HG03565 (cell line): ENCODE measurements around the gene IL17RC.
"Not testable (repeated sequence)": the region's sequence is repeated elsewhere in the genome, so short reads cannot be mapped to it uniquely, and the experiment has no call there.

Experiments used
- ATAC-seq: cut with Tn5 transposase; IDR thresholded peaks from one replicate; pipeline ENCODE4 v1.9.1; 2021; ENCODE audit warnings: mild to moderate bottlenecking, moderate library complexity; ENCODE audit not compliant: unreplicated experiment

The IL17RC gene

GRCh38 chr3:9914011-9914410 is 2.9 kb upstream of the IL17RC start:
- no peak for ATAC-seq

- ATAC-seq, result no peak
Observed at GRCh38 chr3:9914559-9915253, 2.2 kb upstream of the IL17RC start.

GRCh38 chr3:9915254-9916141 is 1.4 kb upstream of the IL17RC start:
- ATAC-seq, result no peak

DNA sequence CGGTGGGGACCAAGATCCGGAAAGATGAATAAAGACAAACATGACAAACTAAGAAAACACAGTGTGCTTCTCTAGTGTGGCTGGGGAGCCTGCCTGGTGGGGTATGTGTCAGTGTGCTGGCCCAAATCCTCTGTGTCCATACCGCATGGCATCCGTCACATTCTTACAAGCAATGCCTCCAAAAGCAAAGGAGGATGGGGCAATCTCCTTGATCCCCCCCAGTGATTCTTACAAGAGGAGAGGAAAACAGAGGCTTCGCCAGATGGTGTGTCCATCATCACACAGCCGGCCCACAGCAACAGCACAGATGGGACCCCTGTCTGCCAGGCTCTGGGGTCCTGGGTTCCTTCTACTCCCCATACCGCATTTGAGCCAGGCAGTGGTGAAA is 558 bp upstream of the IL17RC start:
- no peak for ATAC-seq

- no peak for ATAC-seq
Observed at GRCh38 chr3:9917820-9918219, 922 bp downstream of the IL17RC start.

DNA sequence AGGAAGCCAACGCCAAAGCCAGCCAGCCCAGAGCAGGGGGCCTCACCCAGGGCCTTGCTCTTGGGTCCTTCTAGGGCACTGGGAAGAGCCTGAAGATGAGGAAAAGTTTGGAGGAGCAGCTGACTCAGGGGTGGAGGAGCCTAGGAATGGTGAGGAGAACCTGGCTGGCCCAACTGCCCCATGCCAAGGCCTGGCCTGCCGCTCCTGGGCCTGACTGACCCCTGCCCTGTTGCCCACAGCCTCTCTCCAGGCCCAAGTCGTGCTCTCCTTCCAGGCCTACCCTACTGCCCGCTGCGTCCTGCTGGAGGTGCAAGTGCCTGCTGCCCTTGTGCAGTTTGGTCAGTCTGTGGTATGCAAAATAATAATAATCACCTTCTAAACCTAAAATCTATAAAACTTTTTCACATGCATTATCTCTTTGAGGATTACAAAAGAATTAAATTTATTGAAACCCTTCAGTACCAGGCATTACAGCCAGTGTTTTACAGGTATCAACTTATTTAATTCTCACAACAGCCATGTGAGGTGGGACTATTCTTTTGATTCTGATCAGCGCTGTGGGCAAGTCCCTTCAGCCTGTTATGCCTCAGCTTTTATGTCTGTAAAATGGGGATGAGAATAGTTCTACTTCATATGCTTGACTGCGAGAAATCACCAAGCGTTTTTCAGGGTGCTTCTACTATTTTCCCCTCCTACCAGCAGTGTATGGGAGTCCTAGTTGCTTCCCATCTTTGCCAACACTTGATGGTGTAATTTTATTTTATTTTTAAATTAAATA is 1.6 kb downstream of the IL17RC start:
- ATAC-seq, result no peak

DNA sequence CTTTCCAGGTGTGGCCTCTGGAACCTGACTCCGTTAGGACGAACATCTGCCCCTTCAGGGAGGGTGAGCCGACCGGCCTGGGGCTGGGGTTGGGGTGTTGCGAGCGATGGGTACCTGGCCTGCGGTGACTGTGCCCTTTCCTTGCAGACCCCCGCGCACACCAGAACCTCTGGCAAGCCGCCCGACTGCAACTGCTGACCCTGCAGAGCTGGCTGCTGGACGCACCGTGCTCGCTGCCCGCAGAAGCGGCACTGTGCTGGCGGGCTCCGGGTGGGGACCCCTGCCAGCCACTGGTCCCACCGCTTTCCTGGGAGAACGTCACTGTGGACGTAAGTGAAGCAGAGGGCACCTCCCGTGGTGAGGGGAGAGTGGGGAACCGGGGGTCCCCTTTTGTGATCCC is 11.3 kb downstream of the IL17RC start:
- ATAC-seq, result no peak

GRCh38 chr3:9930804-9931418 is 14.0 kb downstream of the IL17RC start:
- no peak for ATAC-seq

GRCh38 chr3:9932535-9932842 is 15.6 kb downstream of the IL17RC start:
- ATAC-seq, result no peak

DNA sequence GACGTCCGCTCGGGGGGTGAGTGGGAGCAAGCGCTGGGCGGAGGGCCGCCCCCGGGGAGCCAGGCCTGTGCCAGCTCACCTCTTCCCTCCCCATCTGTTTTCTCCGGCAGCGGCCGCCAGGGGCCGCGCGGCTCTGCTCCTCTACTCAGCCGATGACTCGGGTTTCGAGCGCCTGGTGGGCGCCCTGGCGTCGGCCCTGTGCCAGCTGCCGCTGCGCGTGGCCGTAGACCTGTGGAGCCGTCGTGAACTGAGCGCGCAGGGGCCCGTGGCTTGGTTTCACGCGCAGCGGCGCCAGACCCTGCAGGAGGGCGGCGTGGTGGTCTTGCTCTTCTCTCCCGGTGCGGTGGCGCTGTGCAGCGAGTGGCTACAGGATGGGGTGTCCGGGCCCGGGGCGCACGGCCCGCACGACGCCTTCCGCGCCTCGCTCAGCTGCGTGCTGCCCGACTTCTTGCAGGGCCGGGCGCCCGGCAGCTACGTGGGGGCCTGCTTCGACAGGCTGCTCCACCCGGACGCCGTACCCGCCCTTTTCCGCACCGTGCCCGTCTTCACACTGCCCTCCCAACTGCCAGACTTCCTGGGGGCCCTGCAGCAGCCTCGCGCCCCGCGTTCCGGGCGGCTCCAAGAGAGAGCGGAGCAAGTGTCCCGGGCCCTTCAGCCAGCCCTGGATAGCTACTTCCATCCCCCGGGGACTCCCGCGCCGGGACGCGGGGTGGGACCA is 16.1 kb downstream of the IL17RC start:
- peak; percentile 48 for ATAC-seq

GRCh38 chr3:9933561-9934234 is 16.8 kb downstream of the IL17RC start, which contains the start of gene CRELD1:
Gene CRELD1, plus strand, starts transcription at chr3:9933834. Its CDS starts 605 bp downstream, at chr3:9934439.
- peak; percentile 80 for ATAC-seq

GRCh38 chr3:9934235-9934621 is 17.3 kb downstream of the IL17RC start:
- no peak for ATAC-seq

DNA sequence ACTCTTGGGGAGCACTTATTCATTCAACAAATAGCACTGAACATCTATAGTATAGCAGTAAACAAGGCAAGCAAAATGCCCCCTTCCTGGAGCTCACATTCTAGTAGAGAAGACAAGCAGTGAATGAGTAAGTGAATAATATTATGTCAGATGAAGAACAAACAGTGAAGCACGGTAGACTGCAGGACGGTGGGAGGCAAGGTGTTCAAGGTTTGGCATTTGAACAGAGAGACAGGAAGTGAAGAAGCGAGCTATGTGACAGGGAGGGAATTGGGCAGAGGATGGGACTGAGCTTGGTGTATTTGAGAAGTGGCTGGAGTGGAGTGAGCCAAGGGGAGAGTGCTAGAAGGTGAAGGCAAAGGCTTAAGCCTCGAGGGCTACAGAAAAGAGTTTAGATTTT is 18.1 kb downstream of the IL17RC start:
- ATAC-seq, result no peak

- ATAC-seq, result no peak
Observed at GRCh38 chr3:9935966-9936510, 19.1 kb downstream of the IL17RC start.

GRCh38 chr3:9937486-9938238 is 20.8 kb downstream of the IL17RC start:
- ATAC-seq, result no peak

GRCh38 chr3:9938966-9939365 is 22.1 kb downstream of the IL17RC start:
- ATAC-seq, result no peak

GRCh38 chr3:9939906-9940305 is 23.0 kb downstream of the IL17RC start:
- not testable (repeated sequence) for ATAC-seq

DNA sequence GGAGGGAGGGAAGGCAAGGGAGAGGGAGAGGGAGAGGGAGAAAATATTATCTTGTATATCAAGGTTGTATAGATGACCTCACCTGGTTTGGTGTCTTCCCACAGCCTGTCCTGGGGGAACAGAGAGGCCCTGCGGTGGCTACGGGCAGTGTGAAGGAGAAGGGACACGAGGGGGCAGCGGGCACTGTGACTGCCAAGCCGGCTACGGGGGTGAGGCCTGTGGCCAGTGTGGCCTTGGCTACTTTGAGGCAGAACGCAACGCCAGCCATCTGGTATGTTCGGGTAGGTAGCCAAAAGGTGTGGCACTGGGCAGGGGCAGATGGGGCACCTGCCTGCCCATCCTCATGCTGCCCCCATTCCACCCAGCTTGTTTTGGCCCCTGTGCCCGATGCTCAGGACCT is 23.8 kb downstream of the IL17RC start:
- no peak for ATAC-seq

DNA sequence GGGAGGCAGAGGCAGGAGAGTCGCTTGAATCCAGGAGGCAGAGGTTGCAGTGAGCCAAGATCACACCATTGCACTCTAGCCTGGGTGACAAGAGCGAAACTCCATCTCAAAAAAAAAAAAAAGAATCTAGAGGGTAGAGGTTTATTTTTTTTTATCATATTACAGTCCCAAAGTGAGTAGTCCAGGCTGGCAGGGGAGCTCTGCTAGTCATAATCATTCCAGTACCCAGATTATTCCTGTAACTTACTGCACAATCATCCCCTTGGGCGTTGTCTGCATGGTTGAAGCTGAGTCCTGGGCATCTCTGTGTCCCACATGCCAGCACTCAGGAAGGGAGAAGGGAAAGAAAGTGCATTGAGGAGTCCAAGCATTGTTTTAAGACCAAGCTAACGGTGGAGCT is 25.3 kb downstream of the IL17RC start:
- ATAC-seq, result no peak
